Vagina (tissue), 2 donors: ENCODE data around the gene IRF2BP1. TPM values are rescaled to one million over a fixed set of nuclear protein-coding genes. Genes with fewer than 3 reads are reported as not detected.

Experiments used
- DNase-seq, 2 donors: peaks; one replicate each; pipeline ENCODE4 v3.0.0-alpha.2; 2017; ENCODE audit errors: extremely low spot score in 2 of 2
- H3K27ac ChIP-seq: fragments of 200-600 bp; sonication (generic); one replicate; pipeline ENCODE4 v1.5.1; 2019
- H3K27me3 ChIP-seq: fragments of 200-600 bp; sonication (generic); one replicate; pipeline ENCODE4 v1.5.1; 2019
- H3K36me3 ChIP-seq, 2 donors: fragments of 200-600 bp; sonication (generic); one replicate each; pipeline ENCODE4 v1.5.1; 2017 to 2019
- H3K4me1 ChIP-seq: fragments of 200-600 bp; sonication (generic); one replicate; pipeline ENCODE4 v1.5.1; 2019
- H3K4me3 ChIP-seq, 2 donors: fragments of 200-600 bp; sonication (generic); 1 replicate in 1 of 2; 2 replicates in 1 of 2; pipeline ENCODE4 v1.5.1; 2016 to 2019
- H3K9me3 ChIP-seq: fragments of 200-600 bp; sonication (generic); one replicate; pipeline ENCODE4 v1.5.1; 2019
- POLR2A ChIP-seq, 2 donors: fragments of 450-650 bp; IDR thresholded peaks; one replicate each; pipeline ENCODE4 v1.6.1; 2017; ENCODE audit warnings: antibody characterized with exemption in 2 of 2, mild to moderate bottlenecking in 2 of 2, moderate library complexity in 2 of 2
- POLR2AphosphoS5 ChIP-seq, 2 donors: sonication (generic); formaldehyde crosslinking; IDR thresholded peaks; one replicate each; pipeline ENCODE4 v1.9.0; 2017; ENCODE audit warnings: antibody characterized with exemption in 2 of 2, mild to moderate bottlenecking in 2 of 2, low read depth in 1 of 2; ENCODE audit not compliant: insufficient read depth in 1 of 2
- intact Hi-C: fragments of 100-400 bp; cut with DNase I; formaldehyde crosslinking; loops from one replicate; pipeline ENCODE4 v1.15.1; 2023
- total RNA-seq: library from RNA; depleted of rRNA; stranded (reverse); fragments of >200 nt; gene quantifications from one replicate; pipeline ENCODE4 v1.2.3, GENCODE V29; 2016
- TF ChIP-seq, protein P1 (sequence below), 3 experiments: fragments of 450-650 bp in 2 of 3; fragments of 200-600 bp in 1 of 3; sonication (generic) in 1 of 3; IDR thresholded peaks; one replicate each; pipeline ENCODE4 v1.5.1; 2017 to 2019; ENCODE audit warnings: antibody characterized with exemption in 3 of 3, mild to moderate bottlenecking in 2 of 3, moderate library complexity in 2 of 3

IRF2BP1 gene
- total RNA-seq, 1 donor from 2014 or later = 32.2 TPM

GRCh38 chr19:45902651-45903625 is 17.0 kb upstream of the IRF2BP1 start:
- Histone ChIP-seq H3K9me3 (no peaks in the 10 kb centered on the region), H3K27me3 (no peaks in the 10 kb centered on the region), H3K36me3 (peaks cover 0 to 24% of the 10 kb centered on the region in 2 donors), H3K4me3 (peak overlapping the region; percentile 84 to 89), H3K4me1 (peaks cover 24% of the 10 kb centered on the region), H3K27ac (peak overlapping the region; percentile 77)
- TF ChIP-seq, protein P1, sequence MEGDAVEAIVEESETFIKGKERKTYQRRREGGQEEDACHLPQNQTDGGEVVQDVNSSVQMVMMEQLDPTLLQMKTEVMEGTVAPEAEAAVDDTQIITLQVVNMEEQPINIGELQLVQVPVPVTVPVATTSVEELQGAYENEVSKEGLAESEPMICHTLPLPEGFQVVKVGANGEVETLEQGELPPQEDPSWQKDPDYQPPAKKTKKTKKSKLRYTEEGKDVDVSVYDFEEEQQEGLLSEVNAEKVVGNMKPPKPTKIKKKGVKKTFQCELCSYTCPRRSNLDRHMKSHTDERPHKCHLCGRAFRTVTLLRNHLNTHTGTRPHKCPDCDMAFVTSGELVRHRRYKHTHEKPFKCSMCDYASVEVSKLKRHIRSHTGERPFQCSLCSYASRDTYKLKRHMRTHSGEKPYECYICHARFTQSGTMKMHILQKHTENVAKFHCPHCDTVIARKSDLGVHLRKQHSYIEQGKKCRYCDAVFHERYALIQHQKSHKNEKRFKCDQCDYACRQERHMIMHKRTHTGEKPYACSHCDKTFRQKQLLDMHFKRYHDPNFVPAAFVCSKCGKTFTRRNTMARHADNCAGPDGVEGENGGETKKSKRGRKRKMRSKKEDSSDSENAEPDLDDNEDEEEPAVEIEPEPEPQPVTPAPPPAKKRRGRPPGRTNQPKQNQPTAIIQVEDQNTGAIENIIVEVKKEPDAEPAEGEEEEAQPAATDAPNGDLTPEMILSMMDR (IDR thresholded peaks at IDR 0.05) = no peak
- TF ChIP-seq POLR2AphosphoS5 (IDR thresholded peaks at IDR 0.05; ENCODE audit: insufficient read depth in 1 of 2, low read depth in 1 of 2) (peak; percentile 97 to 99), POLR2A (IDR thresholded peaks at IDR 0.05) (peak in 1 of 2 donors; percentile 61)
- DNase-seq = no peak
- intact Hi-C loops = no loop called here

DNA sequence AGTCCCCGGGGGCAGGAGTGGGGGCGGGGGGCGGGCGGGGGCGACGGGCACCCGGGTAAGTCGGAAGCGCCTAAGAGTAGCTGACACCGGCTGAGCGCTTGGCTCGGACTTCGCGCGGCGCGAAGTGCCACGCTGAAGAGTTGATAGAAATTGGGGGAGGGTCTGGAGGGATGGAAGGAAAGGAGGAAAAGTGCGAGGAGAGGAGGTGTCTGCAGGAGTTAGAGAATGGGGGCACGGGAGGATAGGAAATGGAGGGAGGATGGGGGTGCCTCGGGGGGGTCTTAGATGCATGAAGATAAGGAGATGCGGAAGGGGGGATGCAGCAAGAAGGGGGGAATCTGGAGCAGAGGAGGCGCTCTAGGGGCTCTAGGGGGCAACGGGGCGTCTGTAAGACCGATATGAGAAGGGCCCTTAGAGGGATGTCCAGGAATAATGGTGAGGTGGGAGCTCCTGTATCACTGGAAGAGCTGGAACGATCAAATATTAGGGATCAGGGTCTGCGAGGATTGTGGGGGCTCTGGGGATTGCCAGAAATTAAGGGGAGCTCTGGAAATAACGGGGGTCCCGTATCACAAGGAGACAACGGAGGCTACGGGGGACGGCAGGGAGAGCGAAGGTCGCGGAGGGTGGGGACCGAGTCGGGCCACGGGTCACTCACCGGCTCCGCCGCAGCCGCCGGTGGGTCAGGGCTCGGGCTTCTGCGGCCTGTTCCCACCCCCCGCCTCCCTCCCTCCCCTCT is 16.1 kb upstream of the IRF2BP1 start, which contains the start of gene MYPOP:
TSS of gene MYPOP (minus strand) at position 702 of the 739 bp plus-strand sequence. CDS start 840 bp downstream, outside the sequence.
- Histone ChIP-seq H3K4me1 (peaks cover 24% of the 10 kb centered on the region), H3K27ac (peak within 1 kb of the TSS; percentile 77), H3K4me3 (peak within 1 kb of the TSS; percentile 84 to 89), H3K9me3 (no peaks in the 10 kb centered on the region), H3K27me3 (no peaks in the 10 kb centered on the region), H3K36me3 (peaks cover 0 to 31% of the 10 kb centered on the region in 2 donors)
- DNase-seq = no peak
- intact Hi-C loops = no loop called here
- TF ChIP-seq, protein P1 (IDR thresholded peaks at IDR 0.05) = no peak
- TF ChIP-seq POLR2AphosphoS5 (IDR thresholded peaks at IDR 0.05; ENCODE audit: insufficient read depth in 1 of 2, low read depth in 1 of 2) (no peak), POLR2A (IDR thresholded peaks at IDR 0.05) (no peak)

DNA sequence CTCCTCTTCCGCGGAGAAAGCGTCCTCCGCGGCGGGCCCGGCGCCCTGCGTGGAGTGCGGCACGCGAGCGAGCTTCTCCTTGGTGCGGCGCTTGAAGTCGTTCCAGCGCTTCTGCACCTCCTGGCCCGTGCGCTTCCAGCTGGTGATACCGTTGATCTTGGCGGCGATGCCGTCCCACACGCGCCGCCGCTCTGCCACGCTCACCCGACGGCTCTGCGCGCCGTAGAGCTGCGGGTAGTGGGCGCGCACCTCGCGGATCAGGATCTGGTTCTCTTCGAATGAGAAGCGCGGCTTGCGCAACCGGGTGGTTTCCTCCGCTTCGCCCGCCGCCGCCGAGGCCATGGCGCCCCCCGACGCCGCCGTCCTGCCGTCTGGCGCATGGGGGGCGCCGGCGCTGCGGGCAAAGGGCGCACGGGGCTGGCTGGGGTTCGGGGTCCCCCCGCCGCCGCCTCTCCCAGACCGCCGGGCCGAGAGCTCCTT is 15.5 kb upstream of the IRF2BP1 start:
- intact Hi-C loops = no loop called here
- Histone ChIP-seq H3K9me3 (no peaks in the 10 kb centered on the region), H3K36me3 (peaks cover 0 to 31% of the 10 kb centered on the region in 2 donors), H3K4me1 (peaks cover 24% of the 10 kb centered on the region), H3K27me3 (no peaks in the 10 kb centered on the region), H3K27ac (peak overlapping the region; percentile 74), H3K4me3 (peak overlapping the region; percentile 84 to 89)
- no peak for TF ChIP-seq POLR2AphosphoS5 (IDR thresholded peaks at IDR 0.05; ENCODE audit: insufficient read depth in 1 of 2, low read depth in 1 of 2)
- TF ChIP-seq, protein P1 (IDR thresholded peaks at IDR 0.05) = no peak
- TF ChIP-seq POLR2A (IDR thresholded peaks at IDR 0.05) = no peak
- no peak for DNase-seq

DNA sequence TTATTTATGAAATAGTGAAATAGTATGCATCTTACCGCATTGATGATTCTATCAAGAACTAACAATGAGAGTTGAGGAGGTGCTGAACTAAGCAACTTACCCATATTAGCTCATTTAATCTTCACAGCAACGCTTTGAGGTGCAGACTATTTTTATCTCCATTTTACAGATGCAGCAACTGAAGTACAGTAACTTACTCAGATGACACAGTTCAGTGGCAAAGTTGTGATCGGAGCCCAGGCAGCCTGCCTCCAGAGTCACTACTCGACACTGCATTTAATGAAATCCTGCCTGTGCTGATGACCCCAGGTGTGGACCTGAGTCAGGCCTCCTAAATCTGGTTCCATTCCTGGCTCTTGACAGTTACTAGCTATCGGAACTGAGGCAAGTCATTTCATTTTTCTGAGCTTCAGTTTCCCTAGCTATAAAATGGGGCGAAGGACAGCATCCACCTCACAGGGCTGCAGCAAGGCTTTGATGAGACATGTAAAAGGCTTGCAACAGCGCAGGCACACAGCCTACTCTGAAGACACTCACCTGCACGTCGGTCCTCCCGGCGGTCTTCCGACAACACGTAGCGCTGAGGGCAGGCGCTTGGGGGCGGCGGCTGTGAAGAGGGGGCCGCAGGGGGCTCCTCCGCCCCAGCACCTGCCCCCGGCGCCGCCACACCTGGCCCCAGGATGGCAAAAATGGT is 14.9 kb upstream of the IRF2BP1 start:
- intact Hi-C loops = no loop called here
- TF ChIP-seq POLR2A (IDR thresholded peaks at IDR 0.05) (no peak), POLR2AphosphoS5 (IDR thresholded peaks at IDR 0.05; ENCODE audit: insufficient read depth in 1 of 2, low read depth in 1 of 2) (no peak)
- TF ChIP-seq, protein P1 (IDR thresholded peaks at IDR 0.05) = no peak
- Histone ChIP-seq H3K27ac (peak overlapping the region; percentile 74), H3K36me3 (peaks cover 0 to 34% of the 10 kb centered on the region in 2 donors), H3K9me3 (no peaks in the 10 kb centered on the region), H3K27me3 (no peaks in the 10 kb centered on the region), H3K4me3 (peak overlapping the region; percentile 84 to 89), H3K4me1 (peaks cover 24% of the 10 kb centered on the region)
- DNase-seq = no peak
